Liver (tissue), 3 donors: ENCODE results near the gene BRD1.

Source experiments
- EGR1 ChIP-seq, 2 donors: IDR thresholded peaks; 2 replicates each; pipeline ENCODE4 v1.6.1; 2016 to 2018; ENCODE audit warnings: antibody characterized with exemption in 2 of 2, low read depth in 2 of 2
- HNF4A ChIP-seq, 2 donors: conservative IDR thresholded peaks; 2 replicates each; pipeline ENCODE4 v1.6.1; 2016; ENCODE audit warnings: antibody characterized with exemption in 2 of 2, mild to moderate bottlenecking in 2 of 2
- JUND ChIP-seq, 2 donors: IDR thresholded peaks; 2 replicates each; pipeline ENCODE4 v1.6.1; 2016; ENCODE audit warnings: antibody characterized with exemption in 2 of 2
- RAD21 ChIP-seq, 2 donors: IDR thresholded peaks; 2 replicates each; pipeline ENCODE4 v1.6.1; 2016; ENCODE audit warnings: antibody characterized with exemption in 2 of 2, mild to moderate bottlenecking in 2 of 2
- SP1 ChIP-seq: IDR thresholded peaks from 2 replicates; pipeline ENCODE4 v1.6.1; 2018; ENCODE audit warnings: antibody characterized with exemption, mild to moderate bottlenecking
- YY1 ChIP-seq: IDR thresholded peaks from 2 replicates; pipeline ENCODE4 v1.6.1; 2016; ENCODE audit warnings: antibody characterized with exemption, mild to moderate bottlenecking
- TF ChIP-seq, protein P1 (sequence below): IDR thresholded peaks from 2 replicates; pipeline ENCODE4 v1.6.1; 2016; ENCODE audit warnings: antibody characterized with exemption, mild to moderate bottlenecking
- TF ChIP-seq, protein P2 (sequence below): IDR thresholded peaks from 2 replicates; pipeline ENCODE4 v1.6.1; 2016; ENCODE audit warnings: antibody characterized with exemption
- TF ChIP-seq, protein P3 (sequence below): fragments of 150-350 bp; IDR thresholded peaks from 2 replicates; pipeline ENCODE4 v1.5.1; 2017; ENCODE audit warnings: improper control_type of control experiment, low read depth, low read length; ENCODE audit not compliant: missing input control
- TF ChIP-seq, protein P4 (sequence below): IDR thresholded peaks from 2 replicates; pipeline ENCODE4 v1.6.1; 2016; ENCODE audit warnings: antibody characterized with exemption
- donor health status: healthy.
- donor health status: healthy.

DNA sequence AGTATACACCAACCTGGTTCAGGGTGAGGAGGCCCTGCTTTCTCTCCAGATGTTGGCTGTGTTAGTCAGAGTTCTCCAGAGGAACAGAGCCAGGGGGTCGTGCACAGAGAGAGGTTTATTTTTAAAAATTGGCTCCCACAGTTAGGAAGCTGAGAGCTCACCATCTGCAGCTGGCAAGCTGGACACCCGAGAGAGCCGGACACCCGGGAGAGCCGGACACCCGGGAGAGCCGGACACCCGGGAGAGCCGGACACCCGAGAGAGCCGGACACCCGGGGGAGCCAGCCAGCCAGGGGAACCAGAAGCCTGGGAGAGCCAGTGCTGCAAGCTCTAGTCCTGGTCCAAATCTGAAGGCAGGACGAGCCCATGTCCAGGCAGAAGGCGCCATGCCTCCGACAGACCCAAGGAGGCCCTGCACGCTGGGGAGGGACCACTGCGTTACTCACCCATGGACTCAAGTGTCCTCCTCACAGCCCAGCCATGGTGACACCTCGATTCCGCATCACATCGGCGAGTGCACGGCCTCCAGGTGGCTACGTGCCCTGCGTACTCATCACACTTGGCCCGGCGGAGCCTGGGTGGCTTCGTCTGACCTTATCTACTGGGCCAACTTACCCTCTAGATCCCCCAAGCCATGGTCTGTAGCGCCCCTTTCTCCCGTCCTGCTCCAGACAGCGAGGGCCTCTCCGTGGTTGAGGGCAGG is 99.0 kb downstream of the BRD1 start:
- TF ChIP-seq, protein P1, sequence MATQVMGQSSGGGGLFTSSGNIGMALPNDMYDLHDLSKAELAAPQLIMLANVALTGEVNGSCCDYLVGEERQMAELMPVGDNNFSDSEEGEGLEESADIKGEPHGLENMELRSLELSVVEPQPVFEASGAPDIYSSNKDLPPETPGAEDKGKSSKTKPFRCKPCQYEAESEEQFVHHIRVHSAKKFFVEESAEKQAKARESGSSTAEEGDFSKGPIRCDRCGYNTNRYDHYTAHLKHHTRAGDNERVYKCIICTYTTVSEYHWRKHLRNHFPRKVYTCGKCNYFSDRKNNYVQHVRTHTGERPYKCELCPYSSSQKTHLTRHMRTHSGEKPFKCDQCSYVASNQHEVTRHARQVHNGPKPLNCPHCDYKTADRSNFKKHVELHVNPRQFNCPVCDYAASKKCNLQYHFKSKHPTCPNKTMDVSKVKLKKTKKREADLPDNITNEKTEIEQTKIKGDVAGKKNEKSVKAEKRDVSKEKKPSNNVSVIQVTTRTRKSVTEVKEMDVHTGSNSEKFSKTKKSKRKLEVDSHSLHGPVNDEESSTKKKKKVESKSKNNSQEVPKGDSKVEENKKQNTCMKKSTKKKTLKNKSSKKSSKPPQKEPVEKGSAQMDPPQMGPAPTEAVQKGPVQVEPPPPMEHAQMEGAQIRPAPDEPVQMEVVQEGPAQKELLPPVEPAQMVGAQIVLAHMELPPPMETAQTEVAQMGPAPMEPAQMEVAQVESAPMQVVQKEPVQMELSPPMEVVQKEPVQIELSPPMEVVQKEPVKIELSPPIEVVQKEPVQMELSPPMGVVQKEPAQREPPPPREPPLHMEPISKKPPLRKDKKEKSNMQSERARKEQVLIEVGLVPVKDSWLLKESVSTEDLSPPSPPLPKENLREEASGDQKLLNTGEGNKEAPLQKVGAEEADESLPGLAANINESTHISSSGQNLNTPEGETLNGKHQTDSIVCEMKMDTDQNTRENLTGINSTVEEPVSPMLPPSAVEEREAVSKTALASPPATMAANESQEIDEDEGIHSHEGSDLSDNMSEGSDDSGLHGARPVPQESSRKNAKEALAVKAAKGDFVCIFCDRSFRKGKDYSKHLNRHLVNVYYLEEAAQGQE: no peak
- no peak for TF ChIP-seq EGR1 (IDR thresholded peaks at IDR 0.05; ENCODE audit: low read depth in 2 of 2)
- TF ChIP-seq, protein P2, sequence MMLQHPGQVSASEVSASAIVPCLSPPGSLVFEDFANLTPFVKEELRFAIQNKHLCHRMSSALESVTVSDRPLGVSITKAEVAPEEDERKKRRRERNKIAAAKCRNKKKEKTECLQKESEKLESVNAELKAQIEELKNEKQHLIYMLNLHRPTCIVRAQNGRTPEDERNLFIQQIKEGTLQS: no peak
- TF ChIP-seq JUND (IDR thresholded peaks at IDR 0.05): no peak
- TF ChIP-seq, protein P3, sequence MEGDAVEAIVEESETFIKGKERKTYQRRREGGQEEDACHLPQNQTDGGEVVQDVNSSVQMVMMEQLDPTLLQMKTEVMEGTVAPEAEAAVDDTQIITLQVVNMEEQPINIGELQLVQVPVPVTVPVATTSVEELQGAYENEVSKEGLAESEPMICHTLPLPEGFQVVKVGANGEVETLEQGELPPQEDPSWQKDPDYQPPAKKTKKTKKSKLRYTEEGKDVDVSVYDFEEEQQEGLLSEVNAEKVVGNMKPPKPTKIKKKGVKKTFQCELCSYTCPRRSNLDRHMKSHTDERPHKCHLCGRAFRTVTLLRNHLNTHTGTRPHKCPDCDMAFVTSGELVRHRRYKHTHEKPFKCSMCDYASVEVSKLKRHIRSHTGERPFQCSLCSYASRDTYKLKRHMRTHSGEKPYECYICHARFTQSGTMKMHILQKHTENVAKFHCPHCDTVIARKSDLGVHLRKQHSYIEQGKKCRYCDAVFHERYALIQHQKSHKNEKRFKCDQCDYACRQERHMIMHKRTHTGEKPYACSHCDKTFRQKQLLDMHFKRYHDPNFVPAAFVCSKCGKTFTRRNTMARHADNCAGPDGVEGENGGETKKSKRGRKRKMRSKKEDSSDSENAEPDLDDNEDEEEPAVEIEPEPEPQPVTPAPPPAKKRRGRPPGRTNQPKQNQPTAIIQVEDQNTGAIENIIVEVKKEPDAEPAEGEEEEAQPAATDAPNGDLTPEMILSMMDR: no peak
- TF ChIP-seq SP1: no peak
- no peak for TF ChIP-seq YY1
- no peak for TF ChIP-seq RAD21 (IDR thresholded peaks at IDR 0.05)
- TF ChIP-seq, protein P4, sequence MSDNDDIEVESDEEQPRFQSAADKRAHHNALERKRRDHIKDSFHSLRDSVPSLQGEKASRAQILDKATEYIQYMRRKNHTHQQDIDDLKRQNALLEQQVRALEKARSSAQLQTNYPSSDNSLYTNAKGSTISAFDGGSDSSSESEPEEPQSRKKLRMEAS: no peak
- TF ChIP-seq HNF4A (conservative IDR thresholded peaks at IDR 0.05): no peak
